HUES48 (cell line): ENCODE data around the gene EHMT2.
A peak's percentile ranks its signal among the peaks of the same experiment; 100 is the strongest.
"Not testable (repeated sequence)": the region's sequence is repeated elsewhere in the genome, so short reads cannot be mapped to it uniquely, and the experiment has no call there.

ENCODE experiments used
- H3K27ac ChIP-seq: one replicate; pipeline ENCODE4 v1.7.0; 2013; ENCODE audit warnings: low read depth, low read length, inconsistent platforms
- H3K27me3 ChIP-seq: 2 replicates; pipeline ENCODE4 v1.6.1; 2013; ENCODE audit warnings: mild to moderate bottlenecking, low read length; ENCODE audit not compliant: control insufficient read depth, insufficient read depth
- H3K36me3 ChIP-seq: 2 replicates; pipeline ENCODE4 v1.6.1; 2013; ENCODE audit warnings: low read length; ENCODE audit not compliant: control insufficient read depth, insufficient read depth
- H3K4me1 ChIP-seq: 2 replicates; pipeline ENCODE4 v1.6.1; 2013; ENCODE audit warnings: mild to moderate bottlenecking, low read length; ENCODE audit not compliant: control insufficient read depth, insufficient read depth
- H3K4me3 ChIP-seq: 2 replicates; pipeline ENCODE4 v1.5.1; 2013; ENCODE audit warnings: mild to moderate bottlenecking, low read depth, low read length
- H3K9ac ChIP-seq: 2 replicates; pipeline ENCODE4 v1.6.1; 2013; ENCODE audit warnings: mild to moderate bottlenecking, low read depth, low read length, moderate library complexity
- H3K9me3 ChIP-seq: 2 replicates; pipeline ENCODE4 v1.6.1; 2013; ENCODE audit warnings: low read length; ENCODE audit not compliant: control insufficient read depth, insufficient read depth

EHMT2 gene

GRCh38 chr6:31911826-31912585 is 14.5 kb upstream of the EHMT2 start:
- Histone ChIP-seq H3K9ac (no peak overlapping the region), H3K27ac (no peak overlapping the region)

GRCh38 chr6:31909298-31909697 is 11.8 kb upstream of the EHMT2 start:
- not testable (repeated sequence) for H3K9ac ChIP-seq, H3K27me3 ChIP-seq, H3K36me3 ChIP-seq, H3K4me1 ChIP-seq, H3K27ac ChIP-seq, H3K9me3 ChIP-seq, H3K4me3 ChIP-seq

More at GRCh38 chr6:31911826-31912585, 14.5 kb upstream of the EHMT2 start:
- Histone ChIP-seq H3K4me1 (no peaks in the 10 kb centered on the region), H3K4me3 (no peak overlapping the region), H3K36me3 (no peaks in the 10 kb centered on the region), H3K27me3 (no peaks in the 10 kb centered on the region), H3K9me3 (no peaks in the 10 kb centered on the region)

- no peak overlapping the region for H3K27ac ChIP-seq
- H3K27me3 ChIP-seq: no peaks in the 10 kb centered on the region
- H3K9ac ChIP-seq: no peak overlapping the region
- H3K36me3 ChIP-seq: no peaks in the 10 kb centered on the region
- peaks cover 10% of the 10 kb centered on the region for H3K4me1 ChIP-seq
- H3K4me3 ChIP-seq: no peak overlapping the region
- H3K9me3 ChIP-seq: no peaks in the 10 kb centered on the region
Measured at GRCh38 chr6:31908791-31909190, 11.3 kb upstream of the EHMT2 start.

- H3K9ac ChIP-seq, H3K27me3 ChIP-seq, H3K27ac ChIP-seq, H3K9me3 ChIP-seq, H3K36me3 ChIP-seq, H3K4me1 ChIP-seq, H3K4me3 ChIP-seq: not testable (repeated sequence)
Measured at GRCh38 chr6:31908255-31908654, 10.8 kb upstream of the EHMT2 start.

DNA sequence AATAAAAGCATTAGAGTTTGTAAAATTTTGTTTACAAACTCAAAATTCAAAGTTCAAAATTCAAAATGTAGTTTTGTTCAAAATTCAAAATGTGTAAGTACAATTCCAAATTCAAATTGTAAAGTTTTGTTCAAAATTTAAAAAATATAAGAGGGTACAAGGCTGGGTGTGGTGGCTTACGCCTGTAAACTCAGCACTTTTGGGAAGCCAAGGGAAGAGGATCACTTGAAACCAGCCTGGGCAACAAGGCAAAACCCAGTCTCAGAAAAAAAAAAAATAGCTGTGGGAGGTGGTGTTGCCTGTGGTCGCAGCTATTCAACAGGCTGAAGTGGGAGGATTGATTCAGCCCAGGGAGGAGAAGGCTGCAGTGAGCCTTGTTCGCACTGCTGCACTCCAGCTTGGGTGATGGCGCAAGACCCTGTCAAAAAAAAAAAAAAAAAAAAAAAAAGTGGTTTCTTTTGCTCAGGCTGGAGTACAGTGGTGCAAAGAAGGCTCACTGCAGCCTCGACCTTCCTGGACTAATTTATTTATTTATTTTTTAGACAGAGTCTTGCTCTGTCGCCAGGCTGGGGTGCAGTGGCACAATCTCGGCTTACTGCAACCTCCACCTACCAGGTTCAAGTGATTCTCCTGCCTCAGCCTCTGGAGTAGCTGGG is 9.8 kb upstream of the EHMT2 start:
- Histone ChIP-seq H3K4me1 (peaks cover 10% of the 10 kb centered on the region), H3K27ac (no peak overlapping the region), H3K9me3 (no peaks in the 10 kb centered on the region), H3K36me3 (no peaks in the 10 kb centered on the region), H3K4me3 (no peak overlapping the region), H3K27me3 (no peaks in the 10 kb centered on the region), H3K9ac (no peak overlapping the region)

DNA sequence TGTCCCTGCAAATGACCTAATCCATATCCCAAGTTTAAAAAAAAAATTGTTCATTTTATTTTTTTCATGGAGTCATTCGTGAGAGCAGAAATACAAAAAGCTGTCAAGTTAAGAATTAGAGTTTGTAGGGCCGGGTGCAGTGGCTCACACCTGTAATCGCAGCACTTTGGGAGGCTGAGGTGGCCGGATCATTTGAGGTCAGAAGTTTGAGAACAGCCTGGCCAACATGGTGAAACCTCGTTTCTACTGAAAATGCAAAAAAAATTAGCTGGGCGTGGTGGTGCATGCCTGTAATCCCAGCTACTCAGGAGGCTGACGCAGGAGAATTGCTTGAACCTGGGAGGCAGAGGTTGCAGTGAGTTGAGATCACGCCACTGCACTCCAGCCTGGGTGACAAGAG is 9.2 kb upstream of the EHMT2 start:
- not testable (repeated sequence) for H3K27me3 ChIP-seq, H3K9ac ChIP-seq, H3K4me3 ChIP-seq, H3K4me1 ChIP-seq, H3K9me3 ChIP-seq, H3K36me3 ChIP-seq
- H3K27ac ChIP-seq: peak overlapping the region; percentile 63

DNA sequence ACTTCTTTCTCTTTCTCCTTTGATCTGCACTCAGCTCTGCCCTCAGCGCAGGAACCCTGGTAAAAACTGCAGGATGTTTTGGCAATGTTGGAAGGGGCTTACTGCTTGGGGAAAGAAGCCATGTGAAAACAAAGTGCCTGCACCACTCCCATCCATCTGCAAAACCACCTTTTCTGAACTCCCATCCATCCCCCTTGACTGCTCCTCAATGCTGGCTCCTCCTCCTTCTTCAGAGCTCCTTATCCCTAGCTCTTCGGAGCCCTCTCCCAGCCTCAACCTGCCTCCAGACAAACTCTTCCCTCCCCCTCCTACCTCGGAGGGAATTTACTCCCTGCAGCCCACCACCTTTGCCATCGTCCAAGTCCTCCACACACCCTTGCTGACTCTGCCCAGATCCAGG is 8.6 kb upstream of the EHMT2 start:
- Histone ChIP-seq H3K27me3 (no peaks in the 10 kb centered on the region), H3K9ac (no peak overlapping the region), H3K4me1 (peaks cover 13% of the 10 kb centered on the region)

DNA sequence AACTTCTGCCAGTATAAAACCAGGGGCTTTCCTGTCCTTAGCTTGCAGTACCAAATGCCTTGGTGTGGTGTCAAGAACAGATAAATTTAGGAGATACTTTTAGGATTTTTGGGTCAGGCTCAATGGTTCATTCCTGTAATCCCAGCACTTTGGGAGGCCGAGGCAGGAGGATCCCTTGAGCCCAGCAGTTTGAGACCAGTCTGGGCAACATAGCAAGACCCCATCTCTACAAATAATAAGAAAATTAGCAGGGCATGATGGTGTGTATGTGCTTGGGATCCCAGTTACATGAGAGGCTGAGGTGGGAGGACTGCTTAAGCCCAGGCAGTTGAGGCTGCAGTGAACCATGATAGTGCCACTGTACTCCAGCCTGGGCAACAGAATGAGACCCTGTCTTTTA is 7.5 kb upstream of the EHMT2 start:
- Histone ChIP-seq H3K27me3 (no peaks in the 10 kb centered on the region), H3K9me3 (no peaks in the 10 kb centered on the region), H3K9ac (no peak overlapping the region), H3K4me1 (peaks cover 15% of the 10 kb centered on the region), H3K36me3 (peaks cover under 1% of the 10 kb centered on the region), H3K27ac (no peak overlapping the region), H3K4me3 (no peak overlapping the region)

More for the DNA sequence above, 8.6 kb upstream of the EHMT2 start:
- Histone ChIP-seq H3K4me3 (0 out of 2 replicates have a peak overlapping the region, but pooled peaks have one; percentile 12), H3K27ac (peak overlapping the region; percentile 63), H3K9me3 (no peaks in the 10 kb centered on the region), H3K36me3 (no peaks in the 10 kb centered on the region)

- H3K36me3 ChIP-seq: peaks cover 5% of the 10 kb centered on the region
- H3K9ac ChIP-seq: no peak overlapping the region
- no peaks in the 10 kb centered on the region for H3K9me3 ChIP-seq
- no peak overlapping the region for H3K27ac ChIP-seq
- H3K27me3 ChIP-seq: no peaks in the 10 kb centered on the region
- H3K4me1 ChIP-seq: peaks cover 15% of the 10 kb centered on the region
- H3K4me3 ChIP-seq: no peak overlapping the region
Measured at GRCh38 chr6:31903957-31904356, 6.5 kb upstream of the EHMT2 start.

GRCh38 chr6:31901953-31902643 is 4.6 kb upstream of the EHMT2 start, which contains the start of gene ZBTB12:
Gene ZBTB12, minus strand, starts transcription at chr6:31902086. Its CDS starts 781 bp downstream, at chr6:31901305.
- H3K9ac ChIP-seq: peak within 1 kb of the TSS; percentile 58
- no peaks in the 10 kb centered on the region for H3K27me3 ChIP-seq
- H3K4me3 ChIP-seq: peak within 1 kb of the TSS; percentile 66
- H3K27ac ChIP-seq: peak within 1 kb of the TSS; percentile 77
- H3K9me3 ChIP-seq: no peaks in the 10 kb centered on the region
- H3K36me3 ChIP-seq: peaks cover 5% of the 10 kb centered on the region
- H3K4me1 ChIP-seq: peaks cover 15% of the 10 kb centered on the region
